Measurements from ENCODE around the gene CENPO. TPM values are rescaled to one million over a fixed set of nuclear protein-coding genes. Genes with fewer than 3 reads are reported as not detected.

The CENPO gene
- total RNA-seq, 2 donors from 2014 or later: 9.1 to 24.4 TPM

DNA sequence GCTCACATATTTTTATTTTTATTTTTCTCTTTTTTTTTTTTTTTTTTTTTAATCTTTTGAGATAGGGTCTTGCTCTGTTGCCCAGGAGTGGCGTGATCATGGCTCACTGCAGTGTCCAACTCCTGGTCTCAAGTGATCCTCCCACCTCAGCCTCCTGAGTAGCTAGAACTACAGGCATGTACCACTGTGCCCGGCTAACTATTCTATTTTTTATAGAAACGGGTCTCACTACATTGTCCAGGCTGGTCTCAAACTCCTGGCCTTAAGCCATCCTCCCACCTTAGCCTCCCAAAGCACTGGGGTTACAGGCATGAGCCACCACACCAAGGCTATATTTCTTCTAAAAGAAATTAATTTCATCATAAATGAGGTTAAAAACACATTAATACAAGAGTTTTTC is 45.9 kb upstream of the CENPO start:
- H3K9me3 ChIP-seq: no peaks in the 10 kb centered on the region
- no peaks in the 10 kb centered on the region for H3K27me3 ChIP-seq (replicated peaks; ENCODE audit: insufficient read depth)
- no peak overlapping the region for H3K4me3 ChIP-seq
- no peaks in the 10 kb centered on the region for H3K36me3 ChIP-seq
- TF ChIP-seq, protein P1, sequence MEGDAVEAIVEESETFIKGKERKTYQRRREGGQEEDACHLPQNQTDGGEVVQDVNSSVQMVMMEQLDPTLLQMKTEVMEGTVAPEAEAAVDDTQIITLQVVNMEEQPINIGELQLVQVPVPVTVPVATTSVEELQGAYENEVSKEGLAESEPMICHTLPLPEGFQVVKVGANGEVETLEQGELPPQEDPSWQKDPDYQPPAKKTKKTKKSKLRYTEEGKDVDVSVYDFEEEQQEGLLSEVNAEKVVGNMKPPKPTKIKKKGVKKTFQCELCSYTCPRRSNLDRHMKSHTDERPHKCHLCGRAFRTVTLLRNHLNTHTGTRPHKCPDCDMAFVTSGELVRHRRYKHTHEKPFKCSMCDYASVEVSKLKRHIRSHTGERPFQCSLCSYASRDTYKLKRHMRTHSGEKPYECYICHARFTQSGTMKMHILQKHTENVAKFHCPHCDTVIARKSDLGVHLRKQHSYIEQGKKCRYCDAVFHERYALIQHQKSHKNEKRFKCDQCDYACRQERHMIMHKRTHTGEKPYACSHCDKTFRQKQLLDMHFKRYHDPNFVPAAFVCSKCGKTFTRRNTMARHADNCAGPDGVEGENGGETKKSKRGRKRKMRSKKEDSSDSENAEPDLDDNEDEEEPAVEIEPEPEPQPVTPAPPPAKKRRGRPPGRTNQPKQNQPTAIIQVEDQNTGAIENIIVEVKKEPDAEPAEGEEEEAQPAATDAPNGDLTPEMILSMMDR (IDR thresholded peaks at IDR 0.05): no peak
- TF ChIP-seq POLR2A (IDR thresholded peaks at IDR 0.05): no peak
- TF ChIP-seq POLR2AphosphoS5 (IDR thresholded peaks at IDR 0.05): no peak
- no peaks in the 10 kb centered on the region for H3K4me1 ChIP-seq (replicated peaks)
- H3K27ac ChIP-seq: no peak overlapping the region
- intact Hi-C loops (cut with DNase I): no loop called here
- DNase-seq (ENCODE audit: low spot score): no peak
- WGBS: 91% methylated on average over 3 of the region's 3 CpGs

DNA sequence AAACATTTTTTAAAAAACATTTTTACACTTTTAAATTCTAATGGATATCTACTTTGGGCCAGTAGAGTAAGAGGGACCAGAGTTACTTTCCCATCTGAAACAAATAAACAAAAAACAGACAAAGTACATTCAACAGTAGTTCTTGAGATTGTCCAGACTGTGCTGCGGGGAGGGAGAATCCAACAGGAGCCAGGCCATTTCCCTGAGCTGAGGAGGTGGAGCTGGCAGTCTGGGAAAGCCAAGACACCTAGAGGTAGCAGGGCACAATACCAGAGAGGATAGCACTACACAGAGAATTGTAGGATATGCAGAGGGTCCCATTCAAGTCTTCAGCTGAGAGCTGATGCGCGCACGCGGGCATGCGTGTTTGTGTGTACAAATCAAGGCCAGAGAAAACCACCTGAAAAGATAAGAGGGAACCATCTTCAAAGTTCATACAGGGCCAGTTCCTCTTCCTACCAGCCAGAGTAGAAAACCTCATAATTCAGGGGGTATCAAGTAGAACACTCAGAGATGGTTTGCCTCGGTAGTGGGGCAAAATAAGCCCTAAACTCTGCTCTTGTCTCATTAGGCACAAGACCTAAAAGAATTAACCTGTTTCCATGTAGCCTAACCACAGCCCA is 44.0 kb upstream of the CENPO start:
- Histone ChIP-seq H3K27ac (no peak overlapping the region), H3K9me3 (no peaks in the 10 kb centered on the region), H3K36me3 (no peaks in the 10 kb centered on the region), H3K4me1 (replicated peaks) (no peaks in the 10 kb centered on the region), H3K4me3 (no peak overlapping the region), H3K27me3 (replicated peaks; ENCODE audit: insufficient read depth) (no peaks in the 10 kb centered on the region)
- WGBS: 96% methylated on average over 7 of the region's 7 CpGs
- intact Hi-C loops (cut with DNase I): no loop called here
- TF ChIP-seq POLR2AphosphoS5 (IDR thresholded peaks at IDR 0.05) (no peak), POLR2A (IDR thresholded peaks at IDR 0.05) (no peak)
- TF ChIP-seq, protein P1 (IDR thresholded peaks at IDR 0.05): no peak
- DNase-seq (ENCODE audit: low spot score): no peak

DNA sequence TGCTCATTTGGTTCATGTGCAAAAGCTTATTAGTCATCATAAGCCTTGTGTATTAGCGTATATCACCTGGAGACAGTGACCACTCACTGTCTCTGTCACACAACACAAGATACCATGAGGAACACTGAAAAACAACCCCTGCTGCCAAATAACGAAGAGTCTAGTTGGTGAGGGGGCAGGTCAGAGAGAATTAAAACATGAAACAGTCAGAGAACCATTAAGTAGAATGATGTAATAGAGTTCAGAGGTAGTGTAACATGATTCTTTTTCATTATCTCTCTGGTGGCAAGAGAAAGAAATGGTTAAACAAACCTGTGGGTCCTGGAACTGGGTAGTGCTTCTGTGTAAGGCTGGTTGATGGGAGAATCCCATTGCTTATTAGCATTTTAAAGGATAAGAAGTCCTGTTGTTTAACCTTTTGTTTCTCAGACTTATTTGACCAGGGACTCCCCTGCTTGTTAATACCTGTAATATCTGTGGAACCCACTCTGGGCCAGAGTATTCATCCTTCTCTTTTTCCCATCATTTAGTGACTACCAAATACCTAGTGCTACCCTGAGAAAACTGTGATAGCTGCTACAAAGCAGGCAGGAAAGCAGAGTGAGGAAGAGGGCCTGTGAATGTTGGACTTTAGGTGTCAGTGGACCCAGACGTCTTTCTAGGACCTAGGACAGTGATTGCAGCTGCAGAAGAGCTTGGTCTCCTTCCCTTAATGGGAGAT is 38.1 kb upstream of the CENPO start:
- Histone ChIP-seq H3K4me1 (replicated peaks) (no peaks in the 10 kb centered on the region), H3K4me3 (no peak overlapping the region), H3K9me3 (no peaks in the 10 kb centered on the region), H3K27ac (no peak overlapping the region), H3K27me3 (replicated peaks; ENCODE audit: insufficient read depth) (no peaks in the 10 kb centered on the region), H3K36me3 (no peaks in the 10 kb centered on the region)
- TF ChIP-seq POLR2A (IDR thresholded peaks at IDR 0.05) (no peak), POLR2AphosphoS5 (IDR thresholded peaks at IDR 0.05) (no peak)
- TF ChIP-seq, protein P1 (IDR thresholded peaks at IDR 0.05): no peak
- 80% methylated on average over 3 of the region's 3 CpGs for WGBS
- intact Hi-C loops (cut with DNase I): no loop called here
- DNase-seq (ENCODE audit: low spot score): no peak

DNA sequence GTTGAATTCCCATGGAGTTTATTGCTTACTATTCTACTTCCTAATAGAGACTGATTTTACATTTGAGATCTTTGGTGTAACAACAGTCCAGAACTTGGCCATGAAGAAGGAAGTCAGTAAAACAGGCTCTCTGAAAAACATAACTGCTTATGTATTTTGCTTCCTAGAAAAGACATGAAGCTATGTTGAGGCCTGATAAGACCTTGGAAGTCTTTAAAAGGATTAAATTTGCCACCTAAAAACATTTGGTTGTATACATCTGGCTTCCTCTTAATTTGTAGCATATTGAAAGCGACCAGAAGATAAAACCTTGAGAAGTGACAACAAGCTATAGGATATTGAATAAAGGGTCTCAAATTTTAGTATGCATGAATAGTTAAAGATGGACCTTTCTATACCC is 36.4 kb upstream of the CENPO start:
- Histone ChIP-seq H3K36me3 (no peaks in the 10 kb centered on the region), H3K27ac (no peak overlapping the region), H3K27me3 (replicated peaks; ENCODE audit: insufficient read depth) (no peaks in the 10 kb centered on the region), H3K4me1 (replicated peaks) (no peaks in the 10 kb centered on the region), H3K4me3 (no peak overlapping the region), H3K9me3 (no peaks in the 10 kb centered on the region)
- intact Hi-C loops (cut with DNase I): no loop called here
- TF ChIP-seq, protein P1 (IDR thresholded peaks at IDR 0.05): no peak
- TF ChIP-seq POLR2AphosphoS5 (IDR thresholded peaks at IDR 0.05) (no peak), POLR2A (IDR thresholded peaks at IDR 0.05) (no peak)
- no peak for DNase-seq (ENCODE audit: low spot score)
- 98% methylated on average over 1 of the region's 1 CpG for WGBS

DNA sequence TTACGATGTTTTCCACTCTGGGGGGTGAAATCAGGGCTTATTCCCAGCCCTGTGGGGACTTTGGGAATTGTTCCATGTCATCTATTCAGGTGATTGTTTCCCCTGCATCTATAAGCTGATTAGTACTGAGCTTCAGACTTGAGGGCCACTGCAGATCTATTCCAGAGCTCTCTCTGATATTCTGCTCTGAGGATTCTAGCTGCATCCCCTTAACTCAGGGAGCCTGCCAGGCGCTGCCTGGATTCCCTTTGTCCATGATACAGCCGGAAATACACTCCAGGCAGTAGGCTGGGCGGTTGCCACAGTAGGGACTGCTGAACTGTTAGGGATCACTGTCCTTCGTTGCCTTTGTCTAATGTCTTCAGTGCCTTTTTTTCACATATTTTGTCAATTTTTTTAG is 31.4 kb upstream of the CENPO start:
- Histone ChIP-seq H3K36me3 (no peaks in the 10 kb centered on the region), H3K4me1 (replicated peaks) (no peaks in the 10 kb centered on the region), H3K9me3 (no peaks in the 10 kb centered on the region), H3K27me3 (replicated peaks; ENCODE audit: insufficient read depth) (no peaks in the 10 kb centered on the region), H3K4me3 (no peak overlapping the region), H3K27ac (no peak overlapping the region)
- TF ChIP-seq POLR2A (IDR thresholded peaks at IDR 0.05) (no peak), POLR2AphosphoS5 (IDR thresholded peaks at IDR 0.05) (no peak)
- TF ChIP-seq, protein P1 (IDR thresholded peaks at IDR 0.05): no peak
- WGBS: 92% methylated on average over 5 of the region's 5 CpGs
- intact Hi-C loops (cut with DNase I): no loop called here
- DNase-seq (ENCODE audit: low spot score): no peak

Data from prostate gland (tissue), 2 donors.